ENCODE results near the gene DKK3.
A peak's percentile ranks its signal among the peaks of the same experiment; 100 is the strongest.

The DKK3 gene

DNA sequence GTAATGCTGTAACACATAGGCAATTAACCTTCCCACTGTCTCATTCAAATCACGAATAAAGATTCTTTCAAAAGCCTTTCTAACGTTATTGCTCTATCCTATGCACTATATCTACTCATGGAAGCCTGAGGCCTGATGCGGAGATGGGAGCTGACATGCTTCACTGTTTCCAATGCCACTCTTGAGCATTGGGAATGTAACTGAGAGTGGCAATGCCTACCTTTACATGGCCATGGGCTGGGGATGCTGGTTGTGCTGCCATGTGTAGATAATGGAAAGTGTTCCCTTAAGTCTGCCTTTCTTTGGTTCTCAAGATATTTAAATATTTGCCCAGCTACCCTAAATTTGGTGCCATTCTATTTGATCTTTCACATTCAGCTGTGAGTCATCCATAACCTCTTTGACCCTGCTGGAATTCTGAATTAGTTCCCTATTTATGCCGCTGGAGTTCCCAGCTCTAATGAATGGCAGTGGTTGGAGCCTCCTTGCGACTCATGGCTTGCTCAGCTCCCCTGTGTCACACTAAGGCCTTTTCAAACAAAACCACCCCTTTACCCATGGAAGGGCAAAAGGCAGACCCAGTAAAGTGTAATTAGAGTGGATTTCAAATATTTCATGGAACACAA lies 21.4 kb upstream of the DKK3 start:
- DNase-seq: no peak

DNA sequence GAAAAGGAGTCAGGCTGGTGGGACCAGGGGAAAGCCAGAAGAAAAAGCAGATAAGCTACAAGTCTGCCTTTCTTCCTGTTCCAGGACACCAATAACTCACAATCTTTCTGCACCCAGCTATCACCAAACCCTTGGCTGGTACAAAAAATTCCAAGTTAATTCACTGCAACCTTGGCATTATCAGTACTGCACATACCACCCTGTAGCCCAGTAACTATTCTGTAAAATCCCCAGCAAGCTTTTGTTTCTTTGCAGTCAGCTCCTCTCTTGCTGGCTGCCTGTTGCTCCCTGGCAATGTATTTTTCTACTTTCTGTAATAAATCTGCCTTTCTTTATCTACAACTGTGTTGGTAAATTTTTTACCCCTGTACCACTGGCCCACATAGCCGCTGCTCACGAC lies 20.7 kb upstream of the DKK3 start:
- no peak for DNase-seq

DNA sequence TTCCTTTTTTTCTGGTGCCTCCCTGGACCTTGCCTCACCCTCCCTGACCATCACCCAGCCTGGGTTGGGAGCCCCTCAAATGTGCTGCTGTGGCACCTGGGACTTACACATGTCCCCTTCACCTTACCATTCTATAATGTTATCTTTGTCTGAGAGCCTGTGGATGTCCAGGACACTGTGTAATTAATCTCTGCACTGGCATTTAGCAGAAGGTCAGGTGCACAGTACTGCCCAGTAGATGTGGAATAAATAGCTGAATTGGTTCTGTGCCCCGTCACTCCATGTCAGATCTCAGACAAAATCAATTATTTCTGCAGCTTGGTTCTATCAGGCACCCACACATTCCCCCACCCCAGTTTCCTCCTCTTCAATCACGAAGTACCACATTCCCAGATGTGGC lies 19.9 kb upstream of the DKK3 start:
- no peak for DNase-seq

DNA sequence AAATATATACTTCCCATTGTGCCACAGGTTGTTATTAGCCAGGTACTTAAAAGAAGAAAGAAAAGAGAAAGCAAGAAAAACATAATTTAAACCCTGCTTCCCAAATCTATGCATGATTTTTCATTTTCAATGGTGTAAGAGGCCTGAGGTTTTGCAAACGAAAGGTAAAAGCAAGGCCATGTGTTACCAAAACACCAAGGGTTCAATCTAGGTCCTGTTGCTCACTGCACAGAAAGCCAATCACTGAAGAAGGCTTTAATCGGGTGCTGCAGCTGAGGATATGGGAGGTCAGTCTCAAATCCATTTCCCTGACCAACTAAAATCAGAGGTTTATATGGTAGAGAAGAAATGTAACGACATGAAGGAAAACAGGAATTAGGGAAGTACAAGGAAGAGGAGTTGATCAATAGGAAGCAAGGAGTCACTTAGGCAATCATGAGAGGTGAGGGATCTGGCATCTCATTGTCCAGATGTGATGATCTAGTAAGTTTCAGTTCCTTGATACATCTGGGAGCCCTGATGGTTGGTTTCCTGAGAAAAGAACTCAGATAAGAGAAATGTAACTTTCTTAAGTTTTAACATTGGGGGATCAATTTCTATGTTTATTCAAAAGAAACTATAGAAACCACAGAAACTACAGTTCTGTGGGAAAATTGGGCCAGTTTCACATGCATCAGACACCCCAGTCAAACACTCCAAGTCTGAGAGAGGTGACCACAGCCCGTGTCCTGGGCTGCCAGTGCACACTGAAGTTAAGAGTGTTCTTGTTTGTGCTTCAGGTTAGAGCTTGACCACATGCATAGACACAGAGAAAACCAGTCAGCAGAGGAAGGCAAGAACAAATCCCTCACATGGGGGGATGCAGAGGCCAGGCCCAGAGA lies 18.1 kb upstream of the DKK3 start:
- DNase-seq: no peak

DNA sequence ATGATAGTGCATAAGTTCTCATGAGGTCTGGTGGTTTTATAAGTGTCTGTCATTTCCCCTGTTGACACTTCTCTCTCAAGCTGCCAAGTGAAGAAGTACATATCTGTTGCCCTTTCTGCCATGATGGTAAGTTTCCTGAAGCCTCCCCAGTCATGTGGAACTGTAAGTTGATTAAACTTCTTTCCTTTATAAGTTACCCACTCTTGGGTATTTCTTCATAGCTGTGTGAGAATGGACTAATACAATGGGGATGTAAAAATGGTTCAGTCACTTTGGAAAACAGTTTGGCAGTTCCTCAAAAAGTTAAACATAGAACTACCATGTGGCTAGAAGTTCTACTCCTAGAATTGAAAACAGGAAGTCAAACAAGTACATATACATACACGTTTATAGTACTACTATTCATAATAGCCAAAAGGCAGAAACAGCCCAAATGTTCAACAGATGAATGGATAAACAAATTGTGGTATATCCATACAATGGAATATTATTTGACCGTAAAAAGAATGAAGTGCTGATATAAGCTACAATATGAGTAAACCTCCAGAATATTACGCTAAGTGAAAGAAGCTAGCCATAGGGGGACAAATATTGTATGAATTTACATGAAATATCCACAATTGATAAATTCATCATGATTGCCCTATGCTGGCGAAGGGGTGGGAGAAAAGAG lies 16.0 kb upstream of the DKK3 start:
- no peak for DNase-seq

DNA sequence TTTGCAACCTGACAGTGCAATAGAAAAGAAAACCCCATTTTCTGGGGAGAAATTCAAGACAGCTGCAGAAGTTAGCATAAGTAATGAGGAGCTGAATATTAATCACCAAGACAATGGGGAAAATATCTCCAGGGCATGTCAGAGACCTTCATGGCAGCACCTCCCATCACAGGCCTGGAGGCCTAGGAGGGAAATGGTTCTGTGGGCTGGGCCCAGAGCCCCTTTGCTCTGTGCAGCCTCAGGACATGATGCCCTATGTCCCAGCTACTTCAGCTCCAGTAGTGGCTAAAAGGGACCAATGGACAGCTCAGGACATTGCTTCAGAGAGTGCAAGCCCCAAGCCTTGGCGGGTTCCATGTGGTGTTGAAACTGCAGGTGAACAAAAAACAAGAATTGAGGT lies 14.6 kb upstream of the DKK3 start:
- DNase-seq: no peak

DNA sequence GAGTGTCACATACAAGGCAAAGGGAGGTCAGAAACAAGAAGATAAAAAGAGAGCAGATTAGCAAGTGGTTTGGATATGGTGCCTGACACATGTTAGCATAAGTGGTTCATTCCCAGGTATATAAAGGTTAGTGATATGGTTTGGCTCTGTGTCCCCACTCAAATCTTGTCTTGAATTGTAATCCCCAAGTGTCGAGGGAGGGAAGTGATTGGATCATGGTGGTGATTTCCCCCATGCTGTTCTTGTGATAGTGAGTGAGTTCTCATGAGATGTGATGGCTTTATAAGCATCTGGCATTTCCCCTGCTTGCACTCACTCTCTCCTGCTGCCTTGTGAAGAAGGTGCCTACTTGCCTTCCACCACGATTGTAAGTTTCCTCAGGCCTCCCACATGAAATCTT lies 12.1 kb upstream of the DKK3 start:
- no peak for DNase-seq

DNA sequence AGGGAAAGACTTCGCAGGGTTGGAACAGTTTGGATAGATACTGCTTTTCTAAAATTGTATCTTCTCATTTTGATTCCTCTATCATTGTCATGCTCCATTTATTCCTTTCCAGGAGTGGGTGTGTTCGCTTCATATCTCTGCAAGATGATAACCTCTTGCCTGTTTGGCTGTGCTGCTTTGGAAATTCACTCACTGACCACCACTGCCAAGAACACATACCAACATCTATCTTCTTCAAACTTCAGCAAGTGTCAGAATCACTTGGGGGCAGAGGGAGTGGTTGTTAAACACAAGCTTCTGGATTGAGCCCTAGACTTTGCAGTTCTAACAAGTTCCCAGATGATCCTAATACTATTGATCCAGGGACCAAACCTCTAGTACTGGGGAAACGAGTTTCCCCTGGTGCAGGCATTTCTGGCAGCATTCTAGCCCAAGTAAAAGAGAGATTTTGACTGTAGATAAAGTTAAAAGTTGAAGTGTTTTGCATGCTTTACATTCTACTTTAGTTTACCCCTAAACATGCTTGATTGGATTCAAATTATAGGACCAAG lies 11.5 kb upstream of the DKK3 start:
- no peak for DNase-seq

DNA sequence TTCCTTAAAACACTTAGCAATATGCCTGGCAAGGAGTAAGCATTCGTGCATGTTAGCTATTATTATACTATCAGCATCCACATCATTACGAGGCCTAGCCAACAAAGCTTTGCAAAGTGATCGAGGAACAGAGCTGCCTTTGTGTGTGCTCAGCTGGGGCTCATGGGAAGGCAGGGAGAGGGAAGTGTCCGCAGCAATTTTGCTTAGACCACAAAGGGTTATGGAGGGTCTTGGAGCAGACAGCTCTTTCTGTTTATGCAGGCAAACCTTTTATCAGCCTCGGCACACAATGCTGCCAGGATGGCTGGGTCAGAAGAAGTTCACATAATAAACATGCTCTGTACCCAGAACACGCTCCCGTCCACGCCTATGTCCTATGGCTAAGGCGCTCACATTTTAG lies 10.9 kb upstream of the DKK3 start:
- DNase-seq: no peak

DNA sequence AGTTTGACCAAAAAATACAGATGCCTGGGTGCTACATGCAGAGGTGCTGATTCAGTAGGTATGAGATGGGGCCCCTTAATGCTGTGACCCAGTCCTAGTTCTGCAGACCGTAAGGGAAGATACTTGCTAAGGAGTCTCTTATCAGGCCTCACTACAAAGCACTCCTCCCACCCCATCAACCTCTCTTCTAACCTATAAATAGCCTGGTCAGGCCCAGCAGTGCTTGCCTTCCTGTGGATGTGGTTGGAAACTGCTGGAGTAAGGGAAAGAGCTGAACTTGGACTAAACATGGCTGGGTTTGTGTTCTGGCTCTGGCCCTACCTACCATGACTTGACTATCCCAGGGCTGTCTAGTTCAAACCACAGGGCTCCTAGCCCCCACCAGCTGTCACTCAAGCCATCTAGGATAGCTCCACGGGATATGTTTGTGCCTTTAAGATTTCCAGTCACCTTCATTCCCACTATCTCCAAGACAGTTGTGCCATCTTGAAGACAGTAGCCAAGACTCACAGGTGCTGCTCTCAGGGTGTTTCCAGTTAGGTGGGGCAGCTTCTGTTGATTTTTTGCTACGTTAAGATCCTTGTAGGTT lies 9.5 kb upstream of the DKK3 start:
- DNase-seq: no peak

DNA sequence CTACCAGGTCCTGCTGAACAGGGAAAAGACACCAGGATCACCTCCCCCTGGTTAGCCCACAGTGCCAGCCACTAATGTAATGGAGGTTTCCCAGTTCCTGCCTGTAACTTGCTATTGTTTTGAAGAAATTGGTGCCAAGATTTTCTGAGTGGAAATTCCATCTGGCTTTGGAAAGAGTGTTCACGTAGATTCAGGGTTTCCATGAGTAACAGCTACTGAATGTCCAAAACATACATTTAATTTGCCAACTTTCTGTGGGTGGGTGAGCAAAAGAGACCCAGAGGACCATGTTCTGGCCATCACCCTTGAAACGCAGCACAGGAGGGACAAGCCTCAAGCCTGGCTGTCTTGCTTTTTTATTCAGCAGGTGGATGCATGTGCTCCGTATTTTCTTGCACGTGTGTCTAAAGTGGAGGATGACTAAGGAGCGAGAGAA lies 8.8 kb upstream of the DKK3 start:
- no peak for DNase-seq

DNA sequence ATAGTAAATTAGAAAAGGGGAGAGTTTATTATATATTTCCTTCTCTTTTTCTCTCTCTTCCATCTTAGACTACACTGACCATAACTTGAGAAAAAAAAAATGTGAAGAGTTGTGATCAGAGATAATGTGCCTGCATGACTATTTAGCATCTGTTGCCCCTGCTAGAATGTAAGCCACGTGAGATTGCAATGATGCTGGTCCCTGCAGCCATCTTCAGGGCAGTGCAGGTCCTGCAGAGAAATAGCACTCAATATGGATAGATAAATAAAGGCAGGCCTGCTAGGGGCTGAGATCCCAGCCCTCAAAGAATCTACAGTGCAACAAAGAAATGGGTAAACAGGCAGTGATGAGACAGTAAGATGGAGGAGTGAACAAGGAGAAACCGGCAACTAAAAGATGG lies 7.8 kb upstream of the DKK3 start:
- DNase-seq: no peak

DNA sequence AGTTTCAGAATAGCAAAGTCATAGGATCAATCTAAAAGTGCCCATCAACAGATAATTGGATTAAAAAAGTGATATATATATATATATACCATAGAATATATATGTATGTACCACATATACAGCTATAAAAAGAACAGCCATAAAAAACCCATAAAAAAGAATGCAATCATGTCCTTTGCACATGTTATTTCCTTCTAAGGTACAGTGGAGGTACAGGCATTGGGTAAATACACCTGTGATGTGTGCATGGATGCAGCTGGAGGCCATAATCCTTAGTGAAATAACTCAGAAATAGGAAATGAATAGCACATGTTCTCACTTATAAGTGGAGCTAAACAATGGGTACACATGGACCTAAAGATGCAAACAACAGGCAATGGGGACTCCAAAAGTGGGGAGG lies 7.1 kb upstream of the DKK3 start:
- DNase-seq: no peak

DNA sequence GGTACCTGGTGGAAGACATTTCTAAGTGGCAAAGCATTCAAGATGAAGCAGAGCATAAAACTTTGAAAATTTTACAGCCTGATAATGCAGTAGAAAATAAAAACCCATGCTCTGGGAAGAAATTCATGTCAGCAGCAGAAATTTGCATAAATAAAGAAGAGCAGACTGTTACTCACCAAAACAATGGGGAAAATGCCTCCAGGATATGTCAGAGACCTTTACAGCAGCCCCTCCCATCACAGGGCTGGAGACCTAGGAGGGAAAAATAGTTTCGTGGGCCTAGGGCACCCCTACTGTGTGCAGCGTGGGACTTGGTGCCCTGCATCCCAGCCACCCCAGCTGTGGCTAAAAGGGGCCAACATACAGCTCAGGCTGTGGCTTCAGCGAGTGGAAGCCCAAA lies 5.4 kb upstream of the DKK3 start:
- DNase-seq: no peak

DNA sequence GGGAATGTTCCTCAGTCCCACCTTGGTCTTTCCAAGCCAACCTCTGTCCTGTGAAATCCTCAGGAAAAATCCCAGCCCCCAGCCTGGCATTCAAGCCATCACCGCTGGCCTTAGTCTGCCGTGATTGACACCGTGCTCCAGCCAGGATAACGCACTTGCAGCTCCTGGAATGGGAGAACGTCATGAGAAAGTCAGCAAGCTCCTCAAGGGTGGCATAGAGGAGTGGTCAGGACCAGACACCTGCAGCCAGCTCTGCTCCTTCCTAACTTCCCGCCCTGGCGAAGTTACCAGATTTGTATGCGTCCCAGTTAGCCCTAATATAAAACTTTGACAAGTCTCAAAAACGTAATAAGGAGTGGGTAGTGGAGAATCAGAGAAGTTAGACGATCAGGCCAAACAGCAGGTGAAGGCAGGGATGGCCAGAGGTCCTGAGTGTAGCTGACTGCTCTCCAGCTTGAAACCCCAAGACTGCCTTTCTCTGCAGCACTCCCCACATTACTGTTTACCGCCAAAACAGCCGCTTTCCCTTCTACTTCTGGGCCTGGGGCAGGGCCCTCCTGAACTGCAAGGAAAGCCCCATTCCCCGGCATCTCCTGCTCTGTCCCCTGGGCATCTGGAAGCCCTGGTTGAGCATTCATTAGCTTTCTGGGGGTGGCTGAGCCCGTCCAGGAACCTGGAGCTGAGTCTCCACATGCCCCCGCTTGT lies 1.3 kb upstream of the DKK3 start:
- DNase-seq: no peak

DNA sequence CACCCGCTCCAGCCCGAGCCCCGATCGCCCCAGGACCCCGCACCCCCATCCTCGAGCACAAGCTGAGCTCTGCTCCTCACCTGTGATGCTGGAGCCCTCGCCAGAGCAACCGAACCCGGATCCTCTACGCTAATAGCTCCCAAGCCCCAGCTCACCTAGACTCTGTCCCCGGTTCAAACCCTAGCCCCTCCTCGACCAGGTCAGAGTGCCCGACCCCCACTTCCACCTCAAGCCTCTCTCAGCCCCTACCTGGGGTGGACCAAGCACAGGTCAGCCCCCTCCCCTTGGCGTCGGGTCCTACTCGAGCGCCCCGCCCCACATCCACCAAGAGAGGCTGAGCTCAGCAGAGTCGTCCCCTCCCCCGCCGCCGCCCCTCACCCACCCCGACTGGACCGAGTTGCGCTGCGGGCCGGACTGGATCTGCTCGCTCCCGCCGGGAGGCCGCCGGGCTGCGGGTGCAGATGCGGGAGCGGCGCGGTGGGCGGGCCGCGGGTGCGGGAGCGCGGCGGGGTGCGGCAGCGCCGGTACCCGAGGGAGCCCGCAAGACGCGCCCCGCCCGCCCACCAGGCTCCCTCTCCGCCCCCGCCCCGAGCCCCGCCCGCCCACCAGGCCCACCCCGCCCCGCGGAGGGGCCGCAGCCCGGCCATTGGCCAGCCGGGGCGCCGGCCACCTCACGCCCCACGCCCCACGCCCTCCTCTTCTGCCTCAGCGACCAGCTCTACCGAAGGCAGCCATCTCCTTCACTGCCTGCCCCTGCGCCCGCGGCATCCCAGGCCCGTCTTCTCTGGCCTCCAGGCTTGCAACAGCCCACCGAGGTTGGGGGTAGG lies 577 bp upstream of the DKK3 start:
- peak; percentile 1 for DNase-seq

DNA sequence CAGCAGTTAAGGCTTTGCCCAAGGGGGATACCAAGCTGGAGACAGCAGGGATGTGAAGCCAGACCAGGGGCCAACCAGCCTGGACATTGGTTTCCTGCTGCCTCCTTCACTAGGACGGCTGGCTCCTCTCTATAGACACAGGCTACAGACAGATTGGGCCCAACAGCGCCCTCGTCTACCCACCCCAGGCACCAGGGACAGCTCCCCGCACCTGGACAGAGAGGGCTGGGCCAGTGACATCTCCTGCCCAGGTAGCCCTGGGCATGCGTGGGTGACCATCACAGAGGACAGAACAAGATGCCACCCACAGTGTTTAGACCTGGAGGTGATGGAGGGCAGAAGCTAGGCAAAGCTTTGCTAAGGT lies 1.2 kb downstream of the DKK3 start:
- DNase-seq: no peak

DNA sequence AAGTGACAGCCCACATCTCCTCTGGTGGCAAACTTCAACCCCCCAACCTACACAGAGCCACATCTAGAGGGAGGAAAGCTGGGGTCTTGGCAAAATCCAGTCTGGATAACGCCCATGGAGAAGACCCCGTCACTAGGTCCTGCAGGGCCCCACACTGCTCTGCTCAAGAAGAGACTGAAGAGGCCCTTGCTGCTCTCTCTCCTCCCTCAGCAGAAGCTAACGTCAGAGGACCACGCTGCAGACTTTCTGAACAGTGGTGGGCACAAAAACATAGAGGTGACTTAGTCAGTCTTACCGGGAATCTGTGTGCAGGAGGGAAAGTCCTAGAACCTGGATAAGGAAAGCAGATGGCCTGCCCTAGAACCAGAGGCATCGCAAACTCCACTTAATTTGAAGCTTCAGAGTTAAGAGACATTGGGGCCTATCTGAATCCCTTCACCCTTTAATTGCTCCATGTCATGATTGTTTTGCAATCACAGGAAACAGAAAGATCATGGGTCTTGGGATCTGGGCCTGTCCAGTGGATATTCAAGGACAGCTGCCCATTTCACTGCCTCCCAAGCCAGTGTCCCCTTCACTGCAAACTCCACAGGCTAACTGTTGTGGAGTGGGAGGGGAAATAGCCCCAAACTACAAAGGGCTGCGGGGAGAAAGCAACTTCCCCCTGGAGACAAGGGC lies 1.7 kb downstream of the DKK3 start:
- no peak for DNase-seq

DNA sequence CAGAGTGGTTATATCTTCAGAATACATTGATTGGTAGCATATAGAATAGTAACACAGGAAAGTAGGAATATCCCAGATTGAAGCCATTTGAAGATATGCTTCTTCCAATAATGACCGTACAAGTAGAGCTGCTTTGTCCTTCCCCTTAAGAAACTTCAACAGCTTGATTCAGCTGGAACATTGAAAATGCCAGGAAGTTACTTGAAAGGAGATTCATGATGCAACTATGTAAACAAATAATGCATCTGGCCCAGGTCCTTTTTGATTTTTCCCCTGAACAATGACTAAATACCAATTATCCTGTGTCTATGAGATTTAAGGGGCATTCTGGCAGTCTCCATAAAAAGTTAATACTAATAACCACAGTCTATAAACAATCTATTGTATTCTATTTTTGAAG lies 3.0 kb downstream of the DKK3 start:
- DNase-seq: no peak

DNA sequence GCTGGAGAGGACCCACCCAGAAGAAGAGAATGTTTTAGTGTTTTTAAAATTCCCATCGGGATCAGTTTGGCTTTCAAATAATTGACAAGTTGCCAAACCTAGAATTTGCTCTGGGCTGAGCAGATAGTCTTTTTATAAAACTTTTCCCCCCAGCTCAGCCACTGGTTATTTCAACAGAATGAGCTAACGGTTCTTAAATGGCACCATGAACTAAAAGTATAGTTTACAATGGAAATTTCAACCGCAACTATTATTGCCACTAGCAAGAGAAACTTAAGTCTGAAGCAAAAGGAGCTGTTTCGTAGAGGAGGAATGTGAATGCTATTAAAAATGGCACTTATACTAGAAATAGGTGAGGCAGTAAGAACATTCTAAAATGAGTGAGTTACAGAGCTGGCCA lies 3.4 kb downstream of the DKK3 start:
- DNase-seq: no peak

DNA sequence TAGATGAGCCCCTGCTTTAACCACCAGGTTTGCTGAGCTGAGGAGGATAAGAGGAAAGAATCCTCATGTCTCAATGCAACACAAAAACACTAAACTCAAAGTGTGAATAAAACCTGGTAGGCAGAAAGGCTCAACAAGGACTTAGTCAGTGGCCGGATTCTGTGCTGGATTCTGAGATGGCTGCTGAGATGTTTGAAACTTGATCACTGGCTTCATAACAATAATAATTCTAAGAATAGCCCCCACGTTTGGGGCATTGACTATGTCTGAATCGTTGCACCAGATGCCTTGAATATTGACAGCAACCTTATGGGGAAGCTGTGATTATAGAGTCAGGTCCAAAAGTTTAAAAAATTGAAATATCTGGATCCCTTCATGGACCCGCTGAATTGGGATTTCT lies 4.6 kb downstream of the DKK3 start:
- no peak for DNase-seq
